HepG2 (cell line): ENCODE measurements around the gene EPHA2. TPM values are rescaled to one million over a fixed set of nuclear protein-coding genes. Genes with fewer than 3 reads are reported as not detected.

Experiments
- BCL6 ChIP-seq: IDR thresholded peaks from 2 replicates; pipeline ENCODE4 v1.6.1; 2016; ENCODE audit warnings: missing genetic modification reagents, missing compliant biosample characterization
- BORCS8-MEF2B ChIP-seq: sonication (generic); formaldehyde crosslinking; IDR thresholded peaks from 2 replicates; pipeline ENCODE4 v1.8.0; 2022; ENCODE audit warnings: mild to moderate bottlenecking, missing genetic modification reagents
- CBFB ChIP-seq: sonication (generic); formaldehyde crosslinking; IDR thresholded peaks from 2 replicates; pipeline ENCODE4 v1.4.0; 2020; ENCODE audit warnings: missing genetic modification reagents
- CENPT ChIP-seq: sonication (generic); formaldehyde crosslinking; IDR thresholded peaks from 2 replicates; pipeline ENCODE4 v1.8.0; 2022; ENCODE audit warnings: low read depth, mild to moderate bottlenecking, moderate library complexity, missing genetic modification reagents
- EEA1 ChIP-seq: sonication (generic); formaldehyde crosslinking; IDR thresholded peaks from 2 replicates; pipeline ENCODE4 v1.5.1; 2020; ENCODE audit warnings: mild to moderate bottlenecking, missing genetic modification reagents, borderline replicate concordance
- IKZF1 ChIP-seq: fragments of 450-650 bp; IDR thresholded peaks from 2 replicates; pipeline ENCODE4 v1.7.1; 2016
- IKZF4 ChIP-seq: sonication (generic); formaldehyde crosslinking; IDR thresholded peaks from 2 replicates; pipeline ENCODE4 v1.5.1; 2020; ENCODE audit warnings: borderline replicate concordance, mild to moderate bottlenecking, low read depth, missing genetic modification reagents; ENCODE audit errors: not compliant biosample characterization
- MTF2 ChIP-seq: sonication (generic); formaldehyde crosslinking; IDR thresholded peaks from 2 replicates; pipeline ENCODE4 v1.5.0; 2020; ENCODE audit warnings: missing genetic modification reagents, borderline replicate concordance
- NFKB2 ChIP-seq: sonication (generic); formaldehyde crosslinking; IDR thresholded peaks from 2 replicates; pipeline ENCODE4 v1.4.0; 2020; ENCODE audit warnings: missing genetic modification reagents, borderline replicate concordance
- NR2F6 ChIP-seq, 2 experiments: IDR thresholded peaks; 2 replicates each; pipeline ENCODE4 v1.6.1; 2016; ENCODE audit warnings: antibody characterized with exemption in 1 of 2, mild to moderate bottlenecking in 1 of 2
- RXRA ChIP-seq: sonication (generic); formaldehyde crosslinking; IDR thresholded peaks from 2 replicates; pipeline ENCODE4 v1.5.1; 2020; ENCODE audit warnings: missing genetic modification reagents
- SCMH1 ChIP-seq: sonication (generic); formaldehyde crosslinking; IDR thresholded peaks from 2 replicates; pipeline ENCODE4 v1.9.0; 2021; ENCODE audit warnings: missing genetic modification reagents, mild to moderate bottlenecking, borderline replicate concordance
- SMYD3 ChIP-seq: sonication (generic); formaldehyde crosslinking; IDR thresholded peaks from 2 replicates; pipeline ENCODE4 v1.8.1; 2023; ENCODE audit warnings: mild to moderate bottlenecking, missing genetic modification reagents
- SRSF9 ChIP-seq: fragments of 200-400 bp; formaldehyde crosslinking; IDR thresholded peaks from 2 replicates; pipeline ENCODE4 v1.6.1; 2018; ENCODE audit warnings: borderline replicate concordance, mild to moderate bottlenecking, low read depth, low read length; ENCODE audit not compliant: insufficient read depth, poor library complexity, severe bottlenecking
- TAF15 ChIP-seq: fragments of 200-400 bp; formaldehyde crosslinking; IDR thresholded peaks from one replicate; pipeline ENCODE4 v1.6.1; 2018; ENCODE audit warnings: mild to moderate bottlenecking, low read depth, low read length; ENCODE audit not compliant: poor library complexity, severe bottlenecking
- TEAD2 ChIP-seq: sonication (generic); formaldehyde crosslinking; IDR thresholded peaks from 2 replicates; pipeline ENCODE4 v1.9.0; 2021; ENCODE audit warnings: missing genetic modification reagents
- THAP11 ChIP-seq: IDR thresholded peaks from 2 replicates; pipeline ENCODE4 v1.6.1; 2016; ENCODE audit warnings: missing biosample characterization, missing genetic modification reagents
- ZC3H13 ChIP-seq: sonication (generic); formaldehyde crosslinking; IDR thresholded peaks from 2 replicates; pipeline ENCODE4 v1.8.1; 2023; ENCODE audit warnings: mild to moderate bottlenecking, missing genetic modification reagents, moderate library complexity
- ZFAT ChIP-seq: sonication (generic); formaldehyde crosslinking; conservative IDR thresholded peaks from 2 replicates; pipeline ENCODE4 v1.8.1; 2023; ENCODE audit warnings: missing genetic modification reagents, inconsistent platforms
- ZNF24 ChIP-seq: fragments of 450-650 bp; IDR thresholded peaks from 2 replicates; pipeline ENCODE4 v1.6.1; 2017; ENCODE audit warnings: antibody characterized with exemption, mild to moderate bottlenecking
- ZNF274 ChIP-seq: sonication (generic); formaldehyde crosslinking; IDR thresholded peaks from 2 replicates; pipeline ENCODE4 v1.5.1; 2020; ENCODE audit warnings: mild to moderate bottlenecking, missing genetic modification reagents
- ZNF292 ChIP-seq: sonication (generic); formaldehyde crosslinking; IDR thresholded peaks from 2 replicates; pipeline ENCODE4 v1.8.1; 2022; ENCODE audit warnings: mild to moderate bottlenecking, low read depth, missing genetic modification reagents, borderline replicate concordance
- ZNF598 ChIP-seq: sonication (generic); formaldehyde crosslinking; IDR thresholded peaks from 2 replicates; pipeline ENCODE4 v1.5.1; 2020; ENCODE audit warnings: mild to moderate bottlenecking, missing genetic modification reagents, borderline replicate concordance
- ZNF672 ChIP-seq: sonication (generic); formaldehyde crosslinking; IDR thresholded peaks from 2 replicates; pipeline ENCODE4 v1.8.1; 2022; ENCODE audit warnings: missing genetic modification reagents
- ZNF720 ChIP-seq: sonication (generic); formaldehyde crosslinking; IDR thresholded peaks from 2 replicates; pipeline ENCODE4 v1.4.0; 2020; ENCODE audit warnings: missing genetic modification reagents
- ZNF850 ChIP-seq: sonication (generic); formaldehyde crosslinking; conservative IDR thresholded peaks from 2 replicates; pipeline ENCODE4 v1.9.0; 2021; ENCODE audit warnings: mild to moderate bottlenecking, missing genetic modification reagents
- ZSCAN20 ChIP-seq: sonication (generic); formaldehyde crosslinking; IDR thresholded peaks from 2 replicates; pipeline ENCODE4 v1.4.0; 2020; ENCODE audit warnings: missing genetic modification reagents, mild to moderate bottlenecking, borderline replicate concordance
- ZSCAN21 ChIP-seq: sonication (generic); formaldehyde crosslinking; IDR thresholded peaks from 2 replicates; pipeline ENCODE4 v1.8.0; 2022; ENCODE audit warnings: mild to moderate bottlenecking, missing genetic modification reagents, moderate library complexity, borderline replicate concordance
- polyA plus RNA-seq, 8 experiments: library from polyadenylated mRNA; depleted of rRNA in 3 of 8; stranded (reverse) in 7 of 8; unstranded in 1 of 8; fragments of >200 nt; fragmentation: Illumina TruSeq in 4 of 8; extraction: Trizol in 4 of 8; gene quantifications; 2 replicates each; pipeline versions ENCODE4 v1.2.1 to v1.2.3, GENCODE V29; 2011 to 2016; ENCODE audit warnings: low read depth in 4 of 8, missing spikeins in 1 of 8, mixed read lengths in 1 of 8; ENCODE audit not compliant: insufficient read depth in 1 of 8
- total RNA-seq, 5 experiments: library from RNA; depleted of rRNA; stranded (reverse); fragments of >200 nt; fragmentation: Illumina TruSeq; extraction: Trizol; gene quantifications; 2 replicates each; pipeline ENCODE4 v1.2.3, GENCODE V29; 2016; ENCODE audit warnings: low read depth in 1 of 5
- TF ChIP-seq, protein P1 (sequence below): sonication (generic); formaldehyde crosslinking; IDR thresholded peaks from 2 replicates; pipeline ENCODE4 v1.5.0; 2020; ENCODE audit warnings: missing genetic modification reagents, mild to moderate bottlenecking, borderline replicate concordance
- TF ChIP-seq, protein P2 (sequence below): sonication (generic); formaldehyde crosslinking; IDR thresholded peaks from 2 replicates; pipeline ENCODE4 v1.4.0; 2020; ENCODE audit warnings: missing genetic modification reagents

Gene EPHA2
- total and polyA plus RNA-seq, 2 of the 13 experiments (the other 11 are each of a cell fraction or from before 2014, with no cell fraction given): 33.6 to 53.6 TPM

DNA sequence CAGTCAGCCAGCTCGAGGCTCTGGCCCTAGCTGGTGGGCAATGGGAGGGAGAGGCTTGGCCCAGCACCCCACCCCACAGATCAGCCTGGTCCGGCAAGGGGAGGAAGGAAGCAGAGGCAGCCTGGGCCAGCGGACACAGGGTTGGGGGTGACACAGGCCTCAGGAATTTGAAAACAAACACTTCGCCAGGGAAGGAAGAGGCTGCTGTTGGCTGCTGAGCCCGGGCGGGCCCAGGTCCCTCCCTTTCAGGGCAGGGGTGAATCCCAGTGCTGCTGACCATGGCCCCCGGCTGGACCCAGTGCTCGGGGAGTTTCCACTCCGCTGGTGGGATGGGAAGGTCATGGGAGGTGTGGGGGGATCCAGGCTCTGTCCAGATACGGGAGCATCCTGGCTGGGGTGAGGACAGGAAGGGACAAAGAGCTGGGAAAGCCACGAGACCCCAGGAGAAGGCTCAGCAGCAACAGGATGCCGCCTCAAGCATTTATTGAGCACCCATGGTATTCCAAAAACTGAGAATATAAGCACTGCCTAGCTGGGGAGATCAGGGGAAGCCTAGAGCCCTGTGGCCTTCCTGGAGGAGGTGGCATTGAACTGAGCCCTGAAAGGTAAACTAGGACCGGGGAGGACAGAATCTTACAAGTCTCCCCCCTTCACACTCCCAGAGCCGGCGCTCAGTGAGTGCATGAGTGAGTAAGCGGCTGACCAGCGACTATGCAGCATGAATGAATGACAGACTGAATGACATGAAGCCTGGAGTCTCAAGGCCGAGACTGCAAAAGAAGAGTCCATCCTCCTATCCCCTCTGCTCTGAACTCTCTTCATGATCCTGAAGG, 26.2 kb upstream of the EPHA2 start (continued):
- TF ChIP-seq, protein P1, sequence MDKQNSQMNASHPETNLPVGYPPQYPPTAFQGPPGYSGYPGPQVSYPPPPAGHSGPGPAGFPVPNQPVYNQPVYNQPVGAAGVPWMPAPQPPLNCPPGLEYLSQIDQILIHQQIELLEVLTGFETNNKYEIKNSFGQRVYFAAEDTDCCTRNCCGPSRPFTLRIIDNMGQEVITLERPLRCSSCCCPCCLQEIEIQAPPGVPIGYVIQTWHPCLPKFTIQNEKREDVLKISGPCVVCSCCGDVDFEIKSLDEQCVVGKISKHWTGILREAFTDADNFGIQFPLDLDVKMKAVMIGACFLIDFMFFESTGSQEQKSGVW: no peak
- TF ChIP-seq ZNF598 (0 out of 2 replicates have a peak, but pooled peaks have one; percentile 31), ZSCAN21 (CRISPR knock-in tag) (peak; percentile 60; the same call in 1 of the 2 replicates), SRSF9 (no peak), EEA1 (CRISPR knock-in tag) (no peak), IKZF4 (CRISPR knock-in tag) (no peak), ZNF672 (no peak), RXRA (CRISPR knock-in tag) (peak; percentile 86), NFKB2 (peak; percentile 57; the same call in 1 of the 2 replicates), MTF2 (CRISPR knock-in tag) (no peak), ZNF24 (no peak), CENPT (CRISPR knock-in tag) (no peak), CBFB (CRISPR knock-in tag) (no peak), ZNF720 (CRISPR knock-in tag) (no peak), ZSCAN20 (CRISPR knock-in tag) (no peak), ZC3H13 (no peak), ZNF292 (CRISPR knock-in tag) (peak; percentile 96), ZNF274 (CRISPR knock-in tag) (0 out of 2 replicates have a peak, but pooled peaks have one; percentile 34), SMYD3 (CRISPR knock-in tag) (no peak), BORCS8-MEF2B (CRISPR knock-in tag) (no peak), BCL6 (no peak), ZFAT (CRISPR knock-in tag) (no peak), TEAD2 (no peak), IKZF1 (no peak), THAP11 (peak; percentile 63), TAF15 (no peak), SCMH1 (CRISPR knock-in tag) (no peak), NR2F6 (IDR thresholded peaks at IDR 0.05) (peak; percentile 59), NR2F6 (CRISPR knock-in tag; IDR thresholded peaks at IDR 0.05) (peak; percentile 82), ZNF850 (no peak)
- TF ChIP-seq, protein P2, sequence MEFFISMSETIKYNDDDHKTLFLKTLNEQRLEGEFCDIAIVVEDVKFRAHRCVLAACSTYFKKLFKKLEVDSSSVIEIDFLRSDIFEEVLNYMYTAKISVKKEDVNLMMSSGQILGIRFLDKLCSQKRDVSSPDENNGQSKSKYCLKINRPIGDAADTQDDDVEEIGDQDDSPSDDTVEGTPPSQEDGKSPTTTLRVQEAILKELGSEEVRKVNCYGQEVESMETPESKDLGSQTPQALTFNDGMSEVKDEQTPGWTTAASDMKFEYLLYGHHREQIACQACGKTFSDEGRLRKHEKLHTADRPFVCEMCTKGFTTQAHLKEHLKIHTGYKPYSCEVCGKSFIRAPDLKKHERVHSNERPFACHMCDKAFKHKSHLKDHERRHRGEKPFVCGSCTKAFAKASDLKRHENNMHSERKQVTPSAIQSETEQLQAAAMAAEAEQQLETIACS (CRISPR knock-in tag): no peak
